Astrocyte of the cerebellum (primary cell): ENCODE data around the gene MANEAL.

Experiments used
- DNase-seq: peaks from one replicate; pipeline ENCODE4 v3.0.0-alpha.2; 2011; ENCODE audit warnings: low read depth
- H3K4me3 ChIP-seq: 2 replicates; pipeline ENCODE4 v1.5.1; 2011; ENCODE audit warnings: mild to moderate bottlenecking, low read depth, low read length, moderate library complexity
- in situ Hi-C: cut with HindIII; loops from 2 replicates; pipeline ENCODE4 v1.10.0; 2017; ENCODE audit warnings: low sequenced_read_pairs
- TF ChIP-seq, protein P1 (sequence below): IDR thresholded peaks from 2 replicates; pipeline ENCODE4 v1.5.1; 2012; ENCODE audit warnings: low read length, low read depth, moderate library complexity, mild to moderate bottlenecking; ENCODE audit errors: missing control alignments

MANEAL gene

GRCh38 chr1:37824001-37824400 is 30.4 kb downstream of the MANEAL start:
- DNase-seq: no peak
- TF ChIP-seq, protein P1, sequence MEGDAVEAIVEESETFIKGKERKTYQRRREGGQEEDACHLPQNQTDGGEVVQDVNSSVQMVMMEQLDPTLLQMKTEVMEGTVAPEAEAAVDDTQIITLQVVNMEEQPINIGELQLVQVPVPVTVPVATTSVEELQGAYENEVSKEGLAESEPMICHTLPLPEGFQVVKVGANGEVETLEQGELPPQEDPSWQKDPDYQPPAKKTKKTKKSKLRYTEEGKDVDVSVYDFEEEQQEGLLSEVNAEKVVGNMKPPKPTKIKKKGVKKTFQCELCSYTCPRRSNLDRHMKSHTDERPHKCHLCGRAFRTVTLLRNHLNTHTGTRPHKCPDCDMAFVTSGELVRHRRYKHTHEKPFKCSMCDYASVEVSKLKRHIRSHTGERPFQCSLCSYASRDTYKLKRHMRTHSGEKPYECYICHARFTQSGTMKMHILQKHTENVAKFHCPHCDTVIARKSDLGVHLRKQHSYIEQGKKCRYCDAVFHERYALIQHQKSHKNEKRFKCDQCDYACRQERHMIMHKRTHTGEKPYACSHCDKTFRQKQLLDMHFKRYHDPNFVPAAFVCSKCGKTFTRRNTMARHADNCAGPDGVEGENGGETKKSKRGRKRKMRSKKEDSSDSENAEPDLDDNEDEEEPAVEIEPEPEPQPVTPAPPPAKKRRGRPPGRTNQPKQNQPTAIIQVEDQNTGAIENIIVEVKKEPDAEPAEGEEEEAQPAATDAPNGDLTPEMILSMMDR: no peak
- H3K4me3 ChIP-seq: no peak overlapping the region
- in situ Hi-C loops: no loop called here

GRCh38 chr1:37825506-37825905 is 31.9 kb downstream of the MANEAL start:
- TF ChIP-seq, protein P1: no peak
- no peak for DNase-seq
- H3K4me3 ChIP-seq: no peak overlapping the region
- in situ Hi-C loops: no loop called here

DNA sequence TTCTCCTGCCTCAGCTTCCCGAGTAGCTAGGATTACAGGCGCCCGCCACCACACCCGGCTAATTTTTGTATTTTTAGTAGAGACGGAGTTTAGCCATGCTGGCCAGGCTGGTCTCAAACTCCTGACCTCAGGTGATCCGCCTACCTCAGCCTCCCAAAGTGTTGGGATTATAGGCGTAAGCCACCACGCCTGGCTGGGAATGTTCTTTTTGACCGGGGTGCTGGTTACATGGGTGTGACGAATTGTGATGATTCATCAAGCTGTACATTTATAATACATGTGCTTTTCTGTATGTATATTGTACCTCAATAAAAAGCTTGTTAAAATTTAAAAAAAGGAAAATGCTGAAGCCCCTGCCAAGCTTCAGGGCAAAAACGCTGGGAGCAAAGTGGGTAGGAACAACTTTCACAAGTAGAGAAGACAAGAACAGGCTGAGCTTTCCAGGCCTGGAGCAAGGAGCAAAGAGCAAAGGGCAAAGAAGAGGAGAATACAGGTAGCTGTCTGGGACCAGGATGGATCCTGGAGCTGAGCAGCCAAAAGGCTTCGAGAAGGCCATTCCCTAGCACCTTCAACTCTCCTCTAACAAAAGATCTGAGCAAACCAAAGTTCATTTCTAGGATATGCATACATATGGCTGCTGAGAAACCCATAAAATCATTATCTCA is 34.9 kb downstream of the MANEAL start:
- no peak for DNase-seq
- no peak overlapping the region for H3K4me3 ChIP-seq
- in situ Hi-C loops: no loop called here
- TF ChIP-seq, protein P1: no peak

DNA sequence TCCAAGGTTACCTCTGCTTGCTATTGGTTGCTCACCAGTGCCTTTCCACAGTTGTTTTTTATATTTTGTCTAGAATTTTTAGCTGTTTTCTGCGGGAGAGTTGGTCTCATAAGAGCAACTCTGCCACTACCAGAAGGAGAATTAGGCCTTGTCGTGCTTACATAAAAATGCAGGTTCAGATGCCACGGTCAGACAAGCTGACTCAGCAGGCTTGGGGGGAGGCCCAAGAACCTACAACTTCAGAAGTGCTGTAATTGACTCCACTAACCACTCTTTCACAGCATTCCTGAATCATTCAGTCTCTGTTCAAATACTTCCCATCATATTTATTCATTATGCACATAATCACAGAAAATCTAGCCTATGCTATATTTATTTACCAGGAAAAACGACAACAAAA is 37.5 kb downstream of the MANEAL start:
- in situ Hi-C loops: no loop called here
- no peak overlapping the region for H3K4me3 ChIP-seq
- TF ChIP-seq, protein P1: no peak
- DNase-seq: no peak

DNA sequence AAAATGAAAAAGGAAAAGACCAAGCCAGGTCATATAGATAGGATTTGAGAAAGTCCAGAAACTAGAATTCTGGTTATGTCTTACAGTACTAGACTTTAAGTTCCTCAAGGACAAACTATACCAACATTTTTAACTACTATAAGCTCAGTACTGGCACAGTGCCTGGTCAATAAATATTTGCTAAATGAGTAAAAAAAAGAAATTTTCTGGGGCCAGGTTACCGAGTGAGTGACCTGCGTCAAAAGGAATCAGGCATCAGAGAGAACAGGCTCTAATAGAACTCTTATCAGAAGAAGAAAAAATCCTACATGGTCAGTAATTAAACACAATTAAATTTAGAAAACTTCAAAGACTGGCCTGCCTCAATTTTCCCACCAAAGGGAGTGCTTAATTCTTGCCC is 38.2 kb downstream of the MANEAL start:
- H3K4me3 ChIP-seq: no peak overlapping the region
- in situ Hi-C loops: no loop called here
- TF ChIP-seq, protein P1: no peak
- no peak for DNase-seq

DNA sequence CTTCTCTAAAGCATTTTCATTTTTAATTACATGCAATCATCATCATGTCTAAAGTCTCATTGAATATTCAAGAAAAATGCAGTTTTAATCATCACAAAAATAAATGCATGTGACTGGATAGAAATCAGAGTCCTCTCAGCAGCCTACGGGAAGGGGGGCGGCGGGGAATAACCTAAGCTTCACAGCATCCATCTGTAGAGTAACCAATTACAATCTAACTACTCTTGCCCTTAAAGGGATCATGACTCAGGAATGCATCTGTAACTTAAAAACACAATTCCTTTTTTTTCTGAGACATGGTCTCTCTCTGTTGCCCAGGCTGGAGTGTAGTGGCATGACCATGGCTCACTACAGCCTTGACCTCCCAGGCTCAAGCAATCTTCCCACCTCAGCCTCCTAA is 43.1 kb downstream of the MANEAL start:
- no peak for DNase-seq
- in situ Hi-C loops: no loop called here
- H3K4me3 ChIP-seq: no peak overlapping the region
- TF ChIP-seq, protein P1: no peak
